Endometrium (tissue), 2 donors: Measurements from ENCODE around the gene ATP2A1.
"Not testable (repeated sequence)": the region's sequence is repeated elsewhere in the genome, so short reads cannot be mapped to it uniquely, and the experiment has no call there.

ENCODE experiments used
- FAIRE-seq: peaks from 2 replicates; lab custom pipeline; 2012; peaks lifted over from hg19 to GRCh38; lab: Jason Lieb, UNC
- donor health status: control.
- donor health status: control.

ATP2A1 gene

DNA sequence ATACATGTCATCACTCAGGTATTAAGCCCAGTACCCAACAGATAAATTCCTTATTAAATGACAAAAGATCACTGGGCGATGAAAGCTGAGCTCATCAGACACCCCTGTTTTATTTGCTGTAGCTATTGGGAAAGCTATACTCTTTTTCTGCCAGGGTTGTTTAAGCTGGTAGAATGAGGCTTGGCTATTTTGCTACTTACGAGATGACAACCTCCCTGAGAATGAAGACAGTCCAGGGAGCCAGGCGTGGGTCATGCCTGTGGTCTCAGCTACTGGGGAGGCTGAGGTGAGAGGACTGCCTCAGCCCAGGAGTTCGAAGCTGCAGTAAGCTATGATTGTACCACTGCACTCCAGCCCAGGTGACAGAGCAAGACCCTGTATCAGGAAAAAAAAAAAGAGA, 19.0 kb upstream of the ATP2A1 start:
- no peak for FAIRE-seq

DNA sequence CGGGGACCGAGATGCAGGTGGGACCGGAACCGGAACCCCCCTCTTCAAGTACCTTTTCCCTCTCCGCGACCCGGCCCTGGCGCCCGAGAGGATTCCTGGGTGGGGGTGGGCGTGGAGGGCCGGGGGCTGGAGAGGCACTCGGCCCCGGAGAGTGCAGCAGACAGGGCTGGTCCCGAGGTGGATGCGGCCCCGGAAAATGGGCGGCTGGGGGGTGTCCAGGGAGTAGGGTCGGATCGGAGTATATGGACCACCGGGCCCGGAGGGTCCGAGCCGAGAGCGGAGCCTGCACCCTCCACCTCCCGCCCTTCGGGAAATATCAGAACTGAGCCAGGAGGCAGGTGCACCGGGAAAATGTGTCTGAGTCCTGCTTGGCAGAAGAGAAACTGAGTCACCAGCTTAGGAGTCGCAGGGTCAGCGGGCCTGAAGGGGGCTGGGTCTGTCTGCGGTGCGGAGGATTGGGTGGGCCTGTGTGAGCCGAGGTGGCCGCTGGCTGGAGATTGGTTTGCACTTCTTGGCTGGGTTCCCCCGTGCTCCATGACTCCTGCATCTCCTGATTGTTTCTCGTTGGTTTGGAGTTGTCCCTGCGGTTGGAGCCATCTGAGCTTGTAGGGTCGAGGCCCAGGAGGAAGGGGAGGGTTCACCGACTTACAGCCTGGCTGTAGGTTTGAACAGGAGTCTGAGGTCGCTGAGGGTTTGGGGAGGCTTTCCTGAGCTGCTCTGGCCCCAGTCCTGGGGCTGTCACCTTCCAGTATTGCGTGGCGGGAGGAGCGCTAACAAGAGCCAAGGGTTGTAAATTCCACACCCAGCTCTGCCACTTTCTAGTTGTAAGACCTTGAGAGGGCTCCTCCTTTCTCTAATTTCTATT, 14.1 kb upstream of the ATP2A1 start:
- FAIRE-seq = no peak

DNA sequence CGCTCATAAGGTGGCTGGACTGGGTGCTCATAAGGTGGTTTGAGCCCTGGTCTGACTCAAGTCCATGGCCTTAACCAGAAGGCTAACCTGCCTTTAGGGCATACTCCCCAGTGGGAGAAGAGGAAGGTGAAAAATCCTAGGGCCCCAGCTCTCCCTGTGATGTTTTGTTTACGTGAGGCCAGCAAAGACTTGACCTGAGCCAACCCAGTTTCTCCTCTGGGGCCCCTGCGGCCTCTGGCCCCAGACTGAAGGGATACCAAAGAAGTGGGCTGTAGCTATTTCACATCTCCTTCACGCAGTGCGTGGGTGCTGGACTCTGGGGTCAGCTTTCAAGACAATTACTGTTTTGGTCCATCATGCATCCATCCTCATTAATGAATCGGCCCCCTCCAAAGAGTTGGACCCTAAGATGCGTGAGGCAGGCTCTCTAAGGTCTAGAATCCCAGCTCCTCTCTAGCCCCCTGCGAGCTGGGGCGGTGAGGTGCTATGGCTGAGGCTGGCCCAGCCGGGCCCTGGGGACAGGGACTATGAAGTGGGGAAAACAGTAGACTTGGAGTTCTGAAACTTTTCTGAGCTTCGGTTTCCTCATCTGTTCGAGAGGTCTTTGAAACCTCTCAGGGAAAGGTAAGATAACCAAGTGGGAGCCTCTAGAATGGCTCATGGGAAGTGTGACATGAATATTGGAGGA, 13.1 kb upstream of the ATP2A1 start:
- no peak for FAIRE-seq

DNA sequence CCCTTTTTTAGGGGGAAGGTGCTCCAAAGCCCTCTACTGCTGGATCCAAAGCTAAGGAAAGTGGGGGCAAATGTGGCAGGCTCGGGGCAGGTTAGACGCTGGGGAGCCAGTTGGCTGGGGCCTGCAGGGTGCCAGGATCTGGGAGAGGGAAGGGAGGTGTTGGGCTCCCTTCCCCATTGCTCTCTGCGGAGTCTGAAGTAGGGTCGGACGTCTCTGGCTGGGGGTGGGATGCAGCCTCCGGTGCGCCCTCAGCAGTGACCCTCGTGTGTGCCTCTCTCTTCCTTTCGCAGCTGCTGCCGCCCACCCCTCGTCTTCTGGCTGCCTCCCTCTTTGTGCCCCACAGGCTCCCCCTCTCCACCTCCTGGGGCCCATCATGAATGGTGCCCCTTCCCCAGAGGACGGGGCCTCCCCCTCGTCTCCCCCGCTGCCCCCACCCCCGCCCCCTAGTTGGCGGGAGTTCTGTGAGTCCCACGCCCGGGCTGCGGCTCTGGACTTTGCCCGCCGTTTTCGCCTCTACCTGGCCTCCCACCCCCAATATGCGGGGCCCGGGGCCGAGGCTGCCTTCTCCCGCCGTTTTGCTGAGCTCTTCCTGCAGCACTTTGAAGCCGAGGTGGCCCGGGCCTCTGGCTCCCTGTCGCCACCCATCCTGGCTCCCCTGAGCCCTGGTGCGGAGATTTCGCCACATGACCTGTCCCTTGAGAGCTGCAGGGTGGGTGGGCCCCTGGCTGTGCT, 12.4 kb upstream of the ATP2A1 start:
- no peak for FAIRE-seq

DNA sequence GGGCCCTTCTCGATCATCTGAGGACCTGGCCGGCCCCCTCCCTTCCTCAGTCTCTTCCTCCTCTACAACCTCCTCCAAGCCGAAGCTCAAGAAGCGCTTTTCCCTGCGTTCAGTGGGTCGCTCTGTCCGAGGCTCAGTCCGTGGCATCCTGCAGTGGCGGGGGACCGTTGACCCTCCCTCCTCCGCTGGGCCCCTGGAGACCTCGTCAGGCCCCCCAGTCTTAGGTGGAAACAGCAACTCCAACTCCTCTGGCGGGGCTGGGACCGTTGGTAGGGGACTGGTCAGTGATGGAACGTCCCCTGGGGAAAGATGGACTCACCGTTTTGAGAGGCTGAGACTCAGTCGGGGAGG, 11.9 kb upstream of the ATP2A1 start:
- FAIRE-seq = no peak

DNA sequence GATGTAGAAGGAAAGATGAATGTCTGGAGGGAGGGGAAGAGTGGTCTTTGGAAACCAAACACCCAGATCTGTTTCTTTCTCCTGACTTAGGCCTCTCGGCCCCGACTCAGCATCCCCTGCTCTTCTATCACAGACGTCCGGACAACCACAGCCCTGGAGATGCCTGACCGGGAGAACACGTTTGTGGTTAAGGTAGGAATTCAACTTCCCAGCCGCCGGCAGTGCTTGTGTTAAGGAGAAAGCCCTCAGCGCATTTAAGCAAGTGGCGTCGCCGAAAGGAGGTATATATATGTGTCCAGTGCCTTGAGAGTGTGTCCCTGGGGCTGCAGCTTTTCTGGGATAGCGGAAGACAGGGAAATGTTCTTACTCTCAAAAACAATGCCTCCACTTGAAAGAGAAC, 11.0 kb upstream of the ATP2A1 start:
- no peak for FAIRE-seq

DNA sequence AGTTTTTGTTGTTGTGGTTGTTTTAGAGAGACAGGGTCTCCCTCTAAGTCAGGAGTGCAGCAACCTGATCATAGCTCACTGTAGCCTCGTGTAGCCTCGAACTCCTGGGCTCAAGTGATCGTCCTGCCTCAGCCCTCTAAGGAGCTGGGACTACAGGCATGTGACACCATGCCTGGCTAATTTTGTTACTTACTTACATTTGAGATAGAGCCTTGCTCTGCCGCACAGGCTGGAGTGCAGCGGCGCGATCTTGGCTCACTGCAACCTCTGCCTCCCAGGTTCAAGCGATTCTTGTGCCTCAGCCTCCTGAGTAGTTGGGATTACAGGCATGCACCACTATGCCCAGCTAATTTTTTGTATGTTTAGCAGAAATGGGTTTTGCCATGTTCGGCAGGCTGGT, 10.6 kb upstream of the ATP2A1 start:
- FAIRE-seq = not testable (repeated sequence)

DNA sequence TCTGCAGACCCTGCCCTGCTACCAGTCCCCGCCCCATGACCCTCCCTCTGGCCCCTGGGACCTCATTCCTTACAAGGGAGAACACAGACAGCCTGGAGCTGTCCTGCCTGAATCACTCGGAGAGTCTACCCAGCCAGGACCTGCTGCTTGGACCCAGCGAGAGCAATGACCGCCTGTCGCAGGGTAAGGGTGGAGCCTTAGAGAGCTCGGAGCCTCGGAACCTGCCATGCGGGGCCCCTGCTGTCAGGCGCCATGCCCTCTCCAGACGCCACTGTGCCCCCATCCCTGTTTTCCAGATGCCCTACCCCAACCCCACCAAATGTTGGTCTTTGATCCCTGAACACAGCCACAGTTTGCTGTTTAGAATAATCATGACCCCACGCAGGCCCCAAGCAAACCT, 9.1 kb upstream of the ATP2A1 start:
- no peak for FAIRE-seq

DNA sequence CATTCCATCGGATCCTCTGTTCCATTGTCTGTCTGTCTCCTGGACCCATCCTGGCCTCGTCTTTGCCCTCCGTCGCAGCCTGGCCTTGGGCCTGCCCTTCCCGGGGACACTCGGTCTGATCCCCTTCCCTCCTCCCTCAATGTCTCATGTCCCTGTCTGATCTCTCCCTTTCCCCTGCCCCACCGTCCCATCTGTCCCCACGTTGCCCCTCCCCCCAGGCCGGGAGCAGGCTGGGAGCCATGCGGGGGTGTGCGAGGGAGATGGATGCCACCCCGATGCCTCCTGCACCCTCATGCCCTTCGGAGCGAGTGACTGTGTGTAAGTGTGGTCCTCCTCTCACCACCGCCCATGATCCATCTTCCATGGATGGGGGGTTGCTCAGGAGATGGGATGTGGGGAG, 5.3 kb upstream of the ATP2A1 start:
- no peak for FAIRE-seq

DNA sequence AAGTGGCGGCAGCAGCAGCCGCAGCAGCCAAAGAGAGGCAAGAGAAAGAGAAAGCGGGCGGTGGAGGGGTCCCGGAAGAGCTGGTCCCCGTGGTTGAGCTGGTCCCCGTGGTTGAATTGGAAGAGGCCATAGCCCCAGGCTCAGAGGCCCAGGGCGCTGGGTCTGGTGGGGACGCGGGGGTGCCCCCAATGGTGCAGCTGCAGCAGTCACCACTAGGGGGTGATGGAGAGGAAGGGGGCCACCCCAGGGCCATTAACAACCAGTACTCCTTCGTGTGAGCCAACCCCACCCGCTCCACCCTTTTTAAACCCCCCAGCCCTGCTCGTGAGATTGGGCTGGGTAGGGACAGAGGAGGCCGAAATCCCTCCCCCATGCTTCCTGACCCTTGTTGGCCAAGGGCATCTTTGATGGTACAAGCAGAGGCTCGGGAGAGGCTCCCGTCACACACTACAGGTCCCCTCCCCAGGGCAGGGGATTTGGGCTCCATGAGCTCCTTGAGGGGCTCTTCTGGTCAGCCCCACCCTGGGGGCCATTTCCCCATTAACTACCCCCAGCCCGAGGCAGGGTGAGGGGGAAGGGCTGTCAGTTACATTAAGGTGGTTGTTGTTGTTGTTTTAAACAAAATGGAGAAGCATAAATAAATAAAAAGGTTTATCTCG, 4.6 kb upstream of the ATP2A1 start:
- FAIRE-seq = no peak

DNA sequence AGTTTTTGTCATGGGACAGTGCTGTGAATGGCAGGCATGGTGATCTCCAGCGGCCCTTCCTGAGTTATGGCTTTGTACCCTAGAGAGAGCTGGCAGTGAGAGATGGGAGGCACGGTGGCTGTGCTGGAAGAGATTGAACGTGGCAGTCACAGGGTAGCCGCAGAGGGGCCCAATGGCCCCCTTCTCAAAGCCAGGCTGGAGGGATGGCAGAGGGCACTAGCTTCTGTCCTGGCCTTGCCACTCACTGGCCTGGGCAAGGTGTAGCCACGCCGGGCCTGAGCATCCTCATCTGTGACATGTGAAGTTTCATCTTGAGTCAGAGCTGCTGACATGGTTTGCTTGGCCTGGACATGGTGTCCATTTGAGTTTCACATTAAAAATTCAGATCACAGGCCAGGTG, 3.9 kb upstream of the ATP2A1 start:
- no peak for FAIRE-seq

DNA sequence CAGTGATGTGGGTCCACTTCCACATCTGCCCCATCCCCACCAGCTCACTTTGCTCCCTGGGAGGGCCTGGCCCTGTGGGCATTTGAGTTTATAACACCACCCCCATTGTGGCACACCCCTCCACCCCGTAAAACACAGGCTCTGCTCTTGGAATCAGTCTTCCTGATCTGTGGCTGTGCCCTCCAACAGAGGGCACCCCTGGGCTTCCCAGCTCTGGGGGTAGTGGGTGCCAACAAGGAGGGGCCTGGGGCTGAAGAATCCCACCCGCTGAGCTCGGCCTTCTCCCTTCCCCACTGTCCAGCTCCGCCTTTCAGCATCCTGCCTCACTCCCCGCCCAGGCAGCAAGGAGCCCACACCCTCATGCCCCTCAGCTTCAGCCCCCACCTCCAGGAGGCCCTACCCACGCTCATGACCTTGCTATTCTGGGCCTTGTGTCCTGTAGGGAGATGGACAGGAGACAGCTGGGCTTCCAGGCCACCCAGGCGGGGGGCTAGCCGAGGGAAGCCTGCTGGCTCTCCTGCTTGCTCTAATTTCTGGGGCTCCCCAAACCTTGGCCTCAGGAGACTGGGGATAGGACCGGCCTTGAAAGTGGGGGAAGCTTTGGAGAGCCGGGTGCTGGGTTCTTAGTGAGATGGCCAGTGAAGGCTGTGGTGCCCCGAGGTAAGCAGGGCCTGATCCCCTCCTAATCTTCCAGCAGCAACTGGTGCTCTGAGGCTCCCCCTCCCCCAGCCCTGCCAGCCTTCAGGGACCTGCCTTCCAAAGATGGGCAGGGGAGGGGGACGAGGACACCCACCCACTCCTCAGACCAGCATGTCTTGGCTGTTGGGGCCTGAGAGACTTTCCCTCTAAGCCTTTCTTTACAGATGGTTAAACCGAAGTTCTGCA, 2.9 kb upstream of the ATP2A1 start:
- FAIRE-seq = no peak

DNA sequence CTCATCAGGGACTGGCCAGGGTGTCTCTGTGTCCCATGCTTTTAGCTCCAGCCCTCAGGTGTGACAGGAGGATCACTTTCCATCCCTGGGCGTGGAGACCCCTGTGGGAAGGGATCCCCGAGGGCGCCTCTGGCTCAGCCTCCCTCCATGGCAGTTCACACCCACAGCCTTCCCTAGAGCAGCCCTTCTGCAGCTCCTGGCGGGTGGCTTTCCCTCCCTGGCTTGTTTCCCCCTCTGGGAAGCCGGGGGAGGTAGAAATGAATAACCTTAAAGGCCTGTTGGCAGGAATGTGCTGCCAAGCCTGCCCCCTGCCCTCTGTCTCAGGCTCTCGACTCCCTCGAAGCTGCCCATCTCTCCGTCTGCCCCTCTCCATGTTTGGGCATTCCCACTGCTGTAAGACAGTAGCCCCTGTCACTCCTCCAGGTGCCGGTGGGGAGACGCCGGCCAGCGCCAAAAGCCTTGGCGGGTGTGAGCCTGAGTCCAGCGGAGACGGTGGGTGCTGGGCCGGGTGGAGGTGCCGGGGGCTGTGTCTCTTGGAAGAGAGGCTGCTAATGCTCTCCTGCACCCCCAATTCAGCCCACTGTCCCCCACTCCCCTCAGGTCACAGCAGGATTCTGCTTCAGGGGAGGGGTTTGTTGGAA, 2.1 kb upstream of the ATP2A1 start:
- no peak for FAIRE-seq

DNA sequence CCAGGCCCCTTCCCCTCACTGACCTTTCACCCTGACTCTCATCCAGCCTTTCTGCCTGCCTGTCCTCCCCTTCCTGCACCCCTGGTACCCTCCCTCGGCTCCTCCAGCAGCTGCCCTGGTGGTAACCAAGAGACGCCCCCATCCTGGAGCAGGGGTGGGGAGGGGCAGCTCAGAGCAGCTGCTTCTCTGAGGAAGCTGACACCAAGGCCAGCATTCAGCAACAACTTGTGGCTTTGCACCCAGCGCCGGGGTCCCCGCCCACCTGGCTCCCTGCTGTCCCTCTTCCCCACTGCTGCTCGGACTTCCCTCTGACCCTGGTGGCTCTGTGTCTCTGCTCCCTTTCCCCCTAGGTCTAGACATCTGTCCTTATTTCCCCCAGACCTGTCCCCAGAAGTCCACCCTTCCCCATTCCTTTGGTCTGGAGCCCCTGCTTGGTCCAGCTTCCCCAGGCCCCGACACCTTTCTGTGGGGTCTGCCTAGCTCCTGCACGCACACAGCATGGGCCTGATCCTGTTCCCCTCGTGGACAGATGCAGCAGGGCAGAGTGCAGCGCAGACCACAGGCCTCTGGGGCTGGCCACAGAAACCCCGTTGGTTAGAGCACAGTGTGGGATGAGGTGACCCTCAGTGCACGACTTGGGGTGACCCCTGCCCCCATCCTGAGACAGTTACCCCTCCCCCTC, 1.2 kb upstream of the ATP2A1 start:
- FAIRE-seq = no peak

DNA sequence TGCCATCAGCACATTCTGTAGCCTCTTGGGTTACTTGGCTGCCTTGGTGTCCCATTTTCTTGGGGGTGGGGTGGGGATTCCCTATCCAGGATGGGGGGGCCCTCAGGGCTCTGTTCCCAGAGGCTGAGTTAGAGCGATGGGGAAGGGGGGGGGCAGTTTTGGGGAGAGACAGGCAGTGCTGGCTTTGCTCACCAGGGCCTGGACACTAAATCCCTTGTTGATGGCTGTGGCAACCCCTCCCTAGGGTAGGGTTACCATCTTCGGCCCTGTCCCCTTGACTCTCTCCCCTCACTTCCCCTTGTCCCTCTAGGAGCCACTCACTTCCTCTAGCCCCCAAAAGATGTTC, 660 bp upstream of the ATP2A1 start:
- FAIRE-seq = no peak

DNA sequence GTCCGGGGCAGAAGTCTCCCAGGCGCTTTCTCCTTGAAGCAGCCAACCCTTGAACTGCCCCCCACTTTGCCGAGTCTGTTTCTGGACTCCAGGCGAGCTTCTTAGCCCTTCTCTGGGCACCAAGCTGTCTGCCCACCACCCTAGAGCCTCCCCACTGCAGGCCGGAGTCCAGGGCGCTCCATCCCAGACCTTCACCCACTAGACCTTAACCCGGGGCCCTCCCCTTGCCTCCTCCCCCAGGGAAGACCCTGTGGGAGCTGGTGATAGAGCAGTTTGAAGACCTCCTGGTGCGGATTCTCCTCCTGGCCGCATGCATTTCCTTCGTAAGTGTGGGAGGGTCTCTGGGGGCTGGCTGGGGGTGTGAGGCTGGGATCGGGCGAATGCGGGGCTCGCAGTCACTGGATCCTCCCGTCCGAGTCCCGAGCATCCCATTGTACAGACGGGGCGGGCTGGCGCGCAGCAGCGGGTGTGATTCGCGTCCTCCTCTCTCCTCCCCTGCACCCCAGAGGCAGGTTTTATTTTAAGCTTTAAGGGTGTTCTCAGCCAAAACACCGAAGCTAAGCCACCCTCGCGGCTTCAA, 1.1 kb downstream of the ATP2A1 start:
- FAIRE-seq = no peak

DNA sequence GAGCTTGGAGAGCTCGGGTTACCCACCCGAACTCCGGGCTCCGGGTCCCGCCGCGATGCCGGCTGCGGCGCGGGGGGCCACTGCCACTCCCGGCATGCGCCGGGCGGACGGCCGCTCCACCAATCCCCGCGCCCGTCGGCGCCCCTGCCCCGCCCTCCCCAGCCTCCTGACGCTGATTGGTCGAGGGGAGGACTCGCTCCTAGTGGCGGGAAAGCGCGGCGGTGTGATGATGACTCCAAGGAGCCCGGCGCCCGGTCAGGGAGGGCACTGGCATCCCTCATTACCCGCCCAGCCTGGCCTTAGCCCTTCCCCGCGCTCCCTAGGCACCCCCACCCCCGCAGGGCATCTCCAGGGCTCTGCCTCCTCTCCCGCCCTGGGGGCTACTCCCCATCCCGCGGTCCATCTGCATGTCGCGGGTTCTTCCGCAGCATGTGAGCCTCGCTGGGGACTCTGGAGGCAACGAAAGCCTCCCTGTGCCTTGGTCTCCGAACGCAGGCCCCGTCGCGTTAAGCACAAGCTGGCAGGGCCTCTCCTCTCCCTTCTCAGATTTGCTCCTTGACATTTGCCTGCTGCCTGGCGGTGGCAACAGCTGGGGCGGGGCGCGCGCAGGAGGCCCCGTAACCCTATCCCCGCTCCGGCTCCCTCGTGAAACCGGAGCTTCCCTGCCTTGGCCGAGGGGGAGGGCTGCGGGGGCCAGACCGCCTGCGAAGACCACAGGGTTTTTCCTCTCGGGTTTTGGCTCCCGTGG, 1.7 kb downstream of the ATP2A1 start:
- FAIRE-seq = no peak

DNA sequence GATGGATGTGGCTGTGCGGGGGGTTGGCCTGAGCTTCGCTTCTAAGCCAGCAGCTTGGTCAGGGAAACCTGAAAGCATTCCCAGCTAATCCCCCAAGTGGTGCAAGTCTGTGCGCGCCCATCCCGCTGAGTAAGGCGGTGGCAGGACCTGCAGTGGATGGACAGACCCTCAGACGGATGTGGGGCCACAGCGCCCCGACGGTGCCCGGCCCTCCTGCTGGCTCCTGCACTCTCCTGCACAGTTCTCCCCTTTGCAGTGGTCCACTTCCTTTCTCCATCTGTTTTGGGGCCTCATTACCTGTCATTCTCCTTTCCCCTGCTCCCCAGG, 2.3 kb downstream of the ATP2A1 start:
- FAIRE-seq = no peak

DNA sequence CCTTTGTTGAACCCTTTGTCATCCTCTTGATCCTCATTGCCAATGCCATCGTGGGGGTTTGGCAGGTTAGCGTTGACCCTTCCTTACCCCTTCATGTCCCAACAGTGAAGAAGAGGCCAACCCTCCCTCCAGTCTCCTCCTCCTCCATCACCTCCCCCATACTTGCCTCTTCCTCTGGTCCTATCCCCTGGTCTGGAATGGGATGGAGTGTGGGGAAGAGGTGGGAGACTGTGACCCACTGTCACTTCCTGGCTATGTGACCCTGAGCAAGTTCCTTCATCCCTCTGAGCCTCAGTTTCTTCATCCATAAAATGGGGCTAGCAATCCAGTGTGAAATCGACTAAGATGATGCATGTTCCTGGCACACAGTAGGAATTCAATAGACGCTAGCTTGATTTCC, 2.7 kb downstream of the ATP2A1 start:
- FAIRE-seq = no peak

DNA sequence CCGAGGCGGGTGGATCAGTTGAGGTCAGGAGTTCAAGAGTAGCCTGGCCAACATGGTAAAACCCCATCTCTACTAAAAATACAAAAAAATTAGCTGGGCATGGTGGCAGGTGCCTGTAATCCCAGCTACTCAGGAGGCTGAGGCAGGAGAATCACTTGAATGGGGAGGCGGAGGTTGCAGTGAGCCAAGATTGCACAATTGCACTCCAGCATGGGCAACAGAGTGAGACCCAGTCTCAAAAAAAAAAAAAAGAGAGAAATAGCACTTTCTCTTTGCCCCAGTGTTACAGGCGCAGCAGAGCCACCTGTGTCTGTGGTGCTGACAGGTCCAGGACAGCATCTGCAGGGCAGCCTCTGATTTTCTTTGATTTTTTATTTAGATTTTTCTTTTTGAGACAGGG, 3.3 kb downstream of the ATP2A1 start:
- FAIRE-seq = not testable (repeated sequence)
